HG03135 (cell line): ENCODE data around the gene CRTAC1.

ENCODE experiments used
- ATAC-seq: cut with Tn5 transposase; IDR thresholded peaks from one replicate; pipeline ENCODE4 v1.9.1; 2021; ENCODE audit warnings: mild to moderate bottlenecking, moderate library complexity; ENCODE audit not compliant: unreplicated experiment

Gene CRTAC1

DNA sequence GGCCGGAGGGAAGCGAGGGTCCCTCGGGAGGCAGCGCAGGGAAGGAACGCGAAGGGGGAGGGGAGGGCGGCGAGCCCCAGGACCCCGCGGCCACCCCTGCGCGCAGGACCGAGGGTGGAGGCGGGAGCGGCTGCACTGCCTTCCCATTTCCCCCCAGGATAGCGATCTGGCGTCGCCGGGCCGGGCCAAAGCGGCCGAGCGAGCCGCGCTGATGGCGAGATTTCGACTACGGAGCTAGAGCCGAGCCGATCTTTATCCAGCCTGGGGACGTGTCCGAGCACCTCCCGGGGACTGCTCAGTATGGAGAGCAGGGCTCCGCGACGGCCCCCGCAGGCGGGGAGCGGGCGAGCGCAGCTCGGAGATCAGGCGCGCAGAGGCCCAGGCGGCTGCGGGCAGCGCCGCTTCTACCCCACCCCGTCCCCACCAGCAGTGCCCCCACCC lies 590 bp upstream of the CRTAC1 start:
- ATAC-seq: no peak

- no peak for ATAC-seq
Measured at GRCh38 chr10:98029149-98030092, 1.0 kb downstream of the CRTAC1 start.

GRCh38 chr10:98028168-98028770 lies 2.2 kb downstream of the CRTAC1 start:
- ATAC-seq: no peak

DNA sequence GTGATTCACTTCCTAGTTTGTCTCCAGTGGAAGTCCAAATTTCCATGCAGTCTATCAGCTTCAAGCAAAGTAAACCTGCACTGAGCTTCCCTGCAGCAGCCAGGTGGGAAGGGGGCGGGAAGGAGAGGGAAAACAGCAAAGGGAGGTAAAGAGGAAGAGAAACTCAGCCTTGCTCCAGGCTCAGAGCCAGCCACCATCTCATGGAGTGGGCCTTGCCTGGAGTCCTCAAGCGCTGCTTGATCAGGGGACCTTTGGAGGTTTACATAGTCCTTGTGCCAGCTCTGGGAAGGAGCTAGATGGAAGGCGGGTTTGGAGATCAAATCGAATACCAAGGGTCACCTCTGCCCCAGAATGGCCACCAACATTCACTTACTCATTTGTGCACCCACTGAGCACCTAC lies 7.4 kb downstream of the CRTAC1 start:
- ATAC-seq: no peak

- ATAC-seq: no peak
Measured at GRCh38 chr10:98020784-98021183, 9.6 kb downstream of the CRTAC1 start.

DNA sequence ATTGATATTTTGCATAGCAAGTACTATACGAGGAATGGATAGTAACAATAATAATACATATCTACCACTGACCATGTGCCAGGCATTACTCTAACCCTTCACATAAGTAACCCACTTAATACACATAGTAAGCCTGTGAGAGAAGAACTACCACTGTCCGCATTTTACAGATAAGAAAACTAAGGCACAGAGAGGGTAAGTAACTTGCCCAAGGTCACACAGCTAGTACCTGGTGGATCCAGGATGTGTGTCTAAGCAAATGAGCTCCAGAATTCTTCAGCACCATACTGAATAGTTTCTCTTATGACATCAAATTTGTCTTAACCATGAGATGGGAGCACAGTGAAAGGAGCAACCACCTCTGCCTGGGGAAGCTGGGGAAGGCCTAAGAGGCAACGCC lies 10.2 kb downstream of the CRTAC1 start:
- no peak for ATAC-seq

DNA sequence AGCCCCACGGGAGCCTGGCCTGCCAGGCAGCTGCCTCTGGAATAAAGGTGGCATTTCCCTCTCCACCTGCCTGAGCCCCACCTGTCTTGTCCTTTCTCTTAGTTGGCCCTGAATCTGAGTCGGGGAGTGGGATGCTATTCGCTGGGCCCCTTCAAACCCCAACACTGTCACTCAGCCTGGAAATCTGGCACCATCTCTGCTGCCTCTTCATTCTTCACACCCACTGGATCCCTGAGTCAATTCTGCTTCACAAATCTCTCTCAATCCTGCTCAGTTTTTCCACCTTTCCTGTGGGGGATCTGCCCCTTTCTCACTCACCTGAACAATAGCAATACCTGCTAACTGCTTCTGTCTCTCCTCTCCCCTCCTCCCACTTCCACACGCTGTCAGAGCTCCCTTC lies 10.6 kb downstream of the CRTAC1 start:
- ATAC-seq: no peak

- ATAC-seq: no peak
Measured at GRCh38 chr10:98016772-98017475, 13.5 kb downstream of the CRTAC1 start.

GRCh38 chr10:98013776-98014175 lies 16.6 kb downstream of the CRTAC1 start:
- ATAC-seq: no peak

- ATAC-seq: no peak
Measured at GRCh38 chr10:98013122-98013521, 17.3 kb downstream of the CRTAC1 start.

DNA sequence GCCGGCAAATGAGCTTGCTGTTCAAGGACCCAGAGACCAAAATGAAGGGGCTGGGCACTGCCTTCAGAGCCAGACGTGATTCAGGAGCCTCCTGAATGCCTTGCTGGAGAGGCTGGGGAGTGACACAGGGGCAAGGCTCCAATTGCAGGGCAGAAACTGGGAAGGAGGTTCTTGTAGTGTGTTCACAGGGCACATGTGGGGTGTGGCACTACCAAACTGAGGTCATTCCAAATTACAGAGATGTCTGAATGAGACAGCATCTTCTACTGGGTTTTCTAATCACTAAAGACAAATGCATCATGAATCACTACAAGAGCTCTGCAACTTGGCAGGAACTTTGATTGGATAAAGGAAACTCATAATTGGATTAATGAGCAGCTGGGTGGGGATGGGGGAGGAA lies 17.8 kb downstream of the CRTAC1 start:
- ATAC-seq: no peak

GRCh38 chr10:98010939-98011685 lies 19.3 kb downstream of the CRTAC1 start:
- ATAC-seq: no peak

GRCh38 chr10:98006266-98006665 lies 24.2 kb downstream of the CRTAC1 start:
- no peak for ATAC-seq

DNA sequence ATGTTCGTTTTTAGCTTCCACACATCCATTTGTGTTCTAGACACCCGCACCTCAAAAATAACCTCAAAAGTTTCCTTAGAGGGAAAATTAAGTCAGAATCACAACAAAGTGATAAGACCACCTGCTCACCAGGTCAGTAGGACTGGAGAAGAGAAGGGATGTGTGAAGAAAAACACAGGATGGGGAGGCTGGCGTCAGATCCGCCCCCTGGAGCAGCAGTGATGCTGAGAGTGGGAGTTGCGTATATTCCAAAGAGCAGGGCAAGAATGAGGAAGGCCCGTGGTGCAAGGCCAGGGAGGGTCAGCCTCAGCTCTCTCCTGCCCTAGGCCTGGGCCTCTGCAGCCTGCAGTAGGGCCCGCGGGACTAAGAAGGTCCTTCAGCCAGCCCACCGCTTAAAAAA lies 28.7 kb downstream of the CRTAC1 start:
- no peak for ATAC-seq

- ATAC-seq: no peak
Measured at GRCh38 chr10:98000346-98000745, 30.1 kb downstream of the CRTAC1 start.

- ATAC-seq: no peak
Measured at GRCh38 chr10:97999923-98000248, 30.5 kb downstream of the CRTAC1 start.

GRCh38 chr10:97999066-97999922 lies 31.1 kb downstream of the CRTAC1 start:
- no peak for ATAC-seq

DNA sequence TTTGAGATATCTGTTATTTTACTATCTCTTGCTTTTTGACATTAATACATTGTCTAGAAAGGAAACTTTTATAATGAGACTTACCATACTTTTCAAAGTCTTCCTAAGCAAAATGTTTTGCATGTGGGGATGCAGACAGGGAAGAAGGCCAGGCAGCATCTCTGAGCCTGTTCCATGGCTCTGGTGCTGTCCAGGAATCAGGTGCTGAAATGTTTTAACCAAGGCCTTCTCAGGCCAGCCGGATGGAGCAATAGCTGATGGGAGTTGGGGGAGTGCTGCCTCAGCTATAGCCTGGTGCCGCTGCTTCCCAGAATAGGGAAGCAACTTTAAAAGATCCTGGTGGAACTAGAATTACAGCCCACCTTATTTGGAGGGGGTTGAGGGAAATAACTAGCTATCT lies 38.5 kb downstream of the CRTAC1 start:
- ATAC-seq: no peak

GRCh38 chr10:97981816-97982215 lies 48.6 kb downstream of the CRTAC1 start:
- ATAC-seq: no peak

GRCh38 chr10:97977673-97978072 lies 52.7 kb downstream of the CRTAC1 start:
- no peak for ATAC-seq
